B cell (primary cell): ENCODE measurements around the gene NF2.

Experiments
- CTCF ChIP-seq: fragments of 200-600 bp; IDR thresholded peaks from one replicate; pipeline ENCODE4 v1.8.0; 2022; ENCODE audit warnings: antibody characterized with exemption, mild to moderate bottlenecking
- EZH2 ChIP-seq: IDR thresholded peaks from 2 replicates; pipeline ENCODE4 v1.6.1; 2012; ENCODE audit warnings: borderline replicate concordance, low read depth, mild to moderate bottlenecking, moderate library complexity, low read length; ENCODE audit not compliant: insufficient read depth, poor library complexity, severe bottlenecking

- TF ChIP-seq CTCF (no peak), EZH2 (no peak)
Measured at GRCh38 chr22:29729161-29729560, 125.7 kb downstream of the NF2 start.
